HT1080 (cell line): ENCODE results near the gene COL6A1. TPM values are rescaled to one million over a fixed set of nuclear protein-coding genes. Genes with fewer than 3 reads are reported as not detected.

Source experiments
- DNase-seq: peaks from one replicate; pipeline ENCODE4 v3.0.0-alpha.2; 2015; ENCODE audit warnings: low read depth
- polyA plus RNA-seq, 2 experiments: library from polyadenylated mRNA; depleted of rRNA; stranded (reverse); fragments of >200 nt; gene quantifications; 2 replicates each; pipeline ENCODE4 v1.2.3, GENCODE V29; 2015
- total RNA-seq: library from RNA; depleted of rRNA; stranded (reverse); fragments of >200 nt; shearing (Covaris generic); gene quantifications from 2 replicates; pipeline ENCODE4 v1.2.3, GENCODE V29; 2014; rRNA removed

Gene COL6A1, protein sequence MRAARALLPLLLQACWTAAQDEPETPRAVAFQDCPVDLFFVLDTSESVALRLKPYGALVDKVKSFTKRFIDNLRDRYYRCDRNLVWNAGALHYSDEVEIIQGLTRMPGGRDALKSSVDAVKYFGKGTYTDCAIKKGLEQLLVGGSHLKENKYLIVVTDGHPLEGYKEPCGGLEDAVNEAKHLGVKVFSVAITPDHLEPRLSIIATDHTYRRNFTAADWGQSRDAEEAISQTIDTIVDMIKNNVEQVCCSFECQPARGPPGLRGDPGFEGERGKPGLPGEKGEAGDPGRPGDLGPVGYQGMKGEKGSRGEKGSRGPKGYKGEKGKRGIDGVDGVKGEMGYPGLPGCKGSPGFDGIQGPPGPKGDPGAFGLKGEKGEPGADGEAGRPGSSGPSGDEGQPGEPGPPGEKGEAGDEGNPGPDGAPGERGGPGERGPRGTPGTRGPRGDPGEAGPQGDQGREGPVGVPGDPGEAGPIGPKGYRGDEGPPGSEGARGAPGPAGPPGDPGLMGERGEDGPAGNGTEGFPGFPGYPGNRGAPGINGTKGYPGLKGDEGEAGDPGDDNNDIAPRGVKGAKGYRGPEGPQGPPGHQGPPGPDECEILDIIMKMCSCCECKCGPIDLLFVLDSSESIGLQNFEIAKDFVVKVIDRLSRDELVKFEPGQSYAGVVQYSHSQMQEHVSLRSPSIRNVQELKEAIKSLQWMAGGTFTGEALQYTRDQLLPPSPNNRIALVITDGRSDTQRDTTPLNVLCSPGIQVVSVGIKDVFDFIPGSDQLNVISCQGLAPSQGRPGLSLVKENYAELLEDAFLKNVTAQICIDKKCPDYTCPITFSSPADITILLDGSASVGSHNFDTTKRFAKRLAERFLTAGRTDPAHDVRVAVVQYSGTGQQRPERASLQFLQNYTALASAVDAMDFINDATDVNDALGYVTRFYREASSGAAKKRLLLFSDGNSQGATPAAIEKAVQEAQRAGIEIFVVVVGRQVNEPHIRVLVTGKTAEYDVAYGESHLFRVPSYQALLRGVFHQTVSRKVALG
- 85.1 and 95.1 TPM in 2 replicates for total RNA-seq
- polyA plus RNA-seq (2015; cell fraction: cytosol; rRNA removed), result 70.2 and 70.7 TPM in 2 replicates
- 338 and 369 TPM in 2 replicates for polyA plus RNA-seq (2015; cell fraction: nucleus; rRNA removed)

GRCh38 chr21:45981151-45982091 is at the start of gene COL6A1:
COL6A1 (plus strand) TSS chr21:45981770; CDS start chr21:45981851, 81 bp downstream.
- peak; percentile 86 for DNase-seq

DNA sequence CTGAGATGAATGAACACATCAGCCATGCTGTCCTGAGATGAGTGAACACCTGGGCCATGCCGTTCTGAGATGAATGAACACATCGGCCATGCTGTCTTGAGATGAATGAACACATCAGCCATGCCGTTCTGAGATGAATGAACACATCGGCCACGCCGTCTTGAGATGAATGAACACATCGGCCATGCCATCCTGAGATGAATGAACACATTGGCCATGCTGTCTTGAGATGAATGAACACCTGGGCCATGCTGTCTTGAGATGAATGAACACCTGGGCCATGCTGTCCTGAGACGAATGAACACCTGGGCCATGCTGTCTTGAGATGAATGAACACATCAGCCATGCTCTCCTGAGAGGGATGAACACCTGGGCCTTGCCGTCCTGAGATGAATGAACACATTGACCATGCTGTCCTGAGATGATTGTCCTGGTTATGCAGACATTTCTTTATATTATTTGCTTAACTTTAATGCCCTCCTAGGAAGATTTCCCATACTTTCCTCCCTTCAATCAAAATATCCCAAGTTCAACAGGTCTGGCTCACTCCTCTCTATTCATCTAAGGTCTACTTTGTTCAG is 48.6 kb upstream of the COL6A1 start:
- DNase-seq, result no peak

GRCh38 chr21:45934085-45934484 is 47.5 kb upstream of the COL6A1 start:
- no peak for DNase-seq

DNA sequence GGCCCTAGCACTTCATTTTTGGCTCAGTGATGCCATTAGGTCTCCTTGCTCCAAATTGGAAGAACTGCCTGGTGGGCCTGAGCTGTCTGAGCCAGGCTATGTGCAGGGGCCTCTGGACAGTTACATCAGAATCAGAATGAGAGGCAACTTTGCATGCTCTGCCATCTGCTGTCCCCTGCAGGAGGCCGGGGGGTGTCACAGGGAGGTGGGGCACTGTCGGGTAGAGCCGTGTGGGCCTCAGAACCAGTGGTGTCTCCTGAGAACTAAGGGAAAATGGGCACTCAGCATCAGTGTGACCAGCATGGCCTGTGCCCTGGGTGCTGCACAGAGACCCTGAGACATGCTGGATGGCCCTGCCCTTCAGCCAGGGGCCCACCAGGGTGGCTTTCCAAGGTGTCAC is 47.0 kb upstream of the COL6A1 start:
- no peak for DNase-seq

DNA sequence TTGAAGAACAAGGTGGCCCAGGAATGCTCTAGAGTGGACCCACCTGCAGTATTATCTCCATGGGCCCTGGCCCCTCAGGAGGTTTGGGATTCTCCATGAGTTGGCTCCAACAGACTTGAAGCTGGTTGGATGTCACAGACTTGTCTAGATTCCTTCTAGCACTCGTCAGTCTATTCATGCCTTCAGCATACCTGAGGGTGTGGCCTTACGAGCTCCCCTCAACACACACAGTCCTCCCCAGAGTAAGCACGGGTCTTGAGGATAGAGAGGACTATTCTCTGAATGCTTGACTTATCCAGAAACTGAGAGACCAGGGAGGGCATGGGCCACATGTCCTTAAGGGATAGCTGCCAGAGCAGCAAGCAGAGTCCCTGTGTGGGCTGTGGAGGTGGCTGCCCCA is 45.9 kb upstream of the COL6A1 start:
- DNase-seq, result no peak

DNA sequence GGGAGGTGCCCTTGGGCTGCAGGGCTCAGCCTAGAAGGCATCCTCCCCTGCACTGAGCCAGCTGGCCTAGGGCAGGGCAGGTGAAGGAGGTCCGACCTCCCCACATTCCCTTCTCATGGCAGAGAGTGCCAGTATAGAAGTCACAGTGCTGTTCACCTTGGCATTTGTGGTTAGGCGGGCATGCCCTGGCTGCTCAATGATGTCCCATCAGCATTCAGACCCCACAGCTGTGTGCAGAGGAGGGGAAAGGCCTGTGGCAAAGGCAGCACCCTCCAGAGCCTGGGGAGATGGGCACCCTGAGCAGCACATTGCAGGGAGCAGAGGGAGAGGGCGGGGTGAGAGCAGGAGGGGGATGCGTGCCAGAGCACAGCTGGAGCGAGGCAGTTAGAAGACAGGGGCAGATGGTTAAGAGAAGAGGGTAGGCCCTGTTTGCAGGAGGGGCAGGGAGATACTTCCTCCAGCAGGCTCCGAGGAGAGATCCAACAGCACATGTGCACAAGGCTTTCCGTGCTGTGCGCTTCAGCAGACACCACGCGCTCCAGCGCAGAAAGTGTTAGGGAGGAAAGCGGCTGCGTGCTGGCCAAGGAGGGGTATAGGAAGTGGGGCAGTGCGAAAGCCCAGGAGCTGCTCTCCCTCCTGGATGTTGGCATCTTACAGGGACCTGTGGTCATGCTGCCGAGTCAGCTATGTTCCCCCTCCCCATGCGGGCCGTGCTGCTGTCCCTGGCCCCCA is 43.7 kb upstream of the COL6A1 start:
- no peak for DNase-seq

GRCh38 chr21:45938453-45938755 is 43.2 kb upstream of the COL6A1 start:
- DNase-seq, result no peak

DNA sequence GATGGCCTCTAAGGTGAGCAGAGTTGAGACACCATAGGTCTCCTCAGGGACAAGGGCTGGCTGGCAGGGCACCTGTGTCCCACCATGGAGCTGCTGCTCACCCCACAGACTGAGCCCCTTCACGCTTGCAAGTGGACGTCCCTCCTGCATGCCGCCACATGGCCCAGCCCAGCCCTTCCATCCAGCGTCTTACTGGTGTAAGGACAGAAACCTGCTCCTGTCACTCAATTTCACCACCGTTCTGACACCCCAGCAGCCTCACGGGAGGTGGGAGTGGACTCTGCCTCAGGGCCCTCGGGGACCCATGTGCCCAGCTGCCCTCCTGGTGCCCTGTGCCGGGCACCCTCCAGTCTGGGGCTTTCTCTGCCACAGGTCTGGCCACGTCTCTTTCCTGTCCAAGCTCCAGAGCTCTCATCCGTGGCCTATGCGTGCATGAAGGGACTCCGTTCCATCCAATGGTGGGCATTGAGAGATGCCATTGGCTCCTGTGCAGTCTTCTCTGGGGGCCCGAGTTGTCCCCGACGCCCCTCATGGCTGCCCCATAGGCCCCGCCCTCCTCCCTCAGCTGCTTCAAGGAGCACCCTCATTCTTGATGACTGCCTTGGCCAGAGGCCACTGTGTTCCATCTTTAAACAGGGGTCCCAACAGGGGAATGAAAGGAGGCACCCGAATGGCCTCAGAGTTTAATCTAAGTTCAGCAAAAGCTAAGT is 42.6 kb upstream of the COL6A1 start:
- no peak for DNase-seq

- DNase-seq, result no peak
These were observed 42.0 kb upstream of the COL6A1 start for GRCh38 chr21:45939521-45940045.

DNA sequence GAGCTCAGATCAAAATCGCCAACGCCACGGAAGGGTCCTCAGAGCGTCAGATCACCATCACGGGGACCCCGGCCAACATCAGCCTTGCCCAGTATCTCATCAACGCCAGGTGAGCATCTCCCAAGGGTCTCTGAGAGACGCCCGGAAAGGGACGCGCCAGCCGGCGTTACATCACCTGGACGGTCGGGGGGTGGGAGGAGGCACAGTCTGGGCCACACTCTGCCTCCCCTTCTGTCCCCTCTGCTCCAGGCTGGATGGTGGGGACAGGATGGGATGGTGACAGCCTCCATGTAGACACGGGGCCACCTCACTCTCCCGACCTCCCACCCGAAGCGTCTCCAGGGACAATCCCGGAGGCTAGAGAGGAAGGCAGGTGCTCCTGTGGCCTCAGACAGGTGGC is 41.5 kb upstream of the COL6A1 start:
- DNase-seq, result no peak

GRCh38 chr21:45940621-45941337 is 40.8 kb upstream of the COL6A1 start:
- DNase-seq, result no peak

- no peak for DNase-seq
These were observed 40.2 kb upstream of the COL6A1 start for GRCh38 chr21:45941338-45941710.

GRCh38 chr21:45941717-45942546 is 39.6 kb upstream of the COL6A1 start:
- DNase-seq, result no peak

DNA sequence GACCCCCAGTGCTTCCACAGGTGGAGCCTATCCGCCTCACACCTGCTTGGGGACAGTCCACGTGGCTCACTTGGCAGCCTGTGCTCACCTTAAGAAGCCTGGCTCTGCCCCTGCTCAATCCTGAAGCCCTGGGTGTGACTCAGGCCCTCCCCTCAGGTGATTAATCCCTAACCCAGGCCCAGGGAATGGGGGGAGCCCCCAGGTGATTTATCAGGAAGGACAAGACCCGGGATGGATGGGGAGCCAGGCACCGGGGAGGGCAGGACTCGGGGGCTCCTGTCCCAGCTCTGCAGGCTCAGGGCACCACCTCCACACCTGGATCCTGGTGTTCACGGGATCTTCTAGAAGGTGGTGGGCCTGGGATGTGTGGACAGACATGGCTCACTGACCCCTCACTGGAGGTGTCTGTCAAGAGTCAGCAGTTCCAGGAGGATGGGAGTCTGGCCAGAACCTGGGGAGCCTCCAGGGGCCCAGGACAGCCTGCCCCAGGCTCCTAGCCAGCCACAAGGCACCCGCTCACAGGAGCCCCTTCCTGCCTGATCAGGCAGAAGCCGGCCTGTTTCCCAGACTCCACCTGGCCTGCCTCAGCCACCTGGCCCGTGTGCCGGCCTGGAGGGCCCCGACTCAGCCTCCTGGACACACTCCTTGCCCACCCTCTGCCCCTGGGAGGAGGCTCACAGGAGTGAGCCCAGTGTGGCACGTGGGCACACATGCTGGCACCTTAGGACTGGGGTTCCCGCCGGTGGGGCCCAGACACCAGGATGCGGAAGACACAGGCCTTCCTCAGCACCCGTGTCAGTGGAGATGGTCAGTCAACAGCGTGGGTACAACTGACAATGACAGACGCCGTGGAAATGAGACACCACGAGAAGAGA is 38.6 kb upstream of the COL6A1 start:
- no peak for DNase-seq

GRCh38 chr21:45943630-45944540 is 37.7 kb upstream of the COL6A1 start:
- no peak for DNase-seq
